Keratinocyte (primary cell): Measurements from ENCODE around the gene SPTSSB. TPM values are rescaled to one million over a fixed set of nuclear protein-coding genes. Genes with fewer than 3 reads are reported as not detected.

ENCODE experiments used
- DNase-seq: peaks from one replicate; pipeline ENCODE4 v3.0.0-alpha.2; 2011; ENCODE audit warnings: low read depth, missing footprints, low spot score
- FAIRE-seq: peaks from 2 replicates; lab custom pipeline; 2011; peaks lifted over from hg19 to GRCh38; lab: Jason Lieb, UNC
- H2AFZ ChIP-seq: 2 replicates; pipeline ENCODE4 v1.6.0; 2012; ENCODE audit warnings: low read length, control low read depth, inconsistent platforms; ENCODE audit not compliant: control insufficient read depth
- H3K27ac ChIP-seq: 2 replicates; pipeline ENCODE4 v1.5.1; 2011; ENCODE audit warnings: low read length; ENCODE audit not compliant: control insufficient read depth, insufficient read depth
- H3K27me3 ChIP-seq: 3 replicates; pipeline ENCODE4 v1.6.0; 2011; ENCODE audit warnings: low read length; ENCODE audit not compliant: control insufficient read depth, insufficient read depth; ENCODE audit errors: extremely low read depth
- H3K36me3 ChIP-seq, 2 experiments: 2 replicates in 1 of 2; 3 replicates in 1 of 2; pipeline ENCODE4 v1.5.1; 2011; ENCODE audit warnings: low read length in 2 of 2, mild to moderate bottlenecking in 1 of 2; ENCODE audit not compliant: control insufficient read depth in 2 of 2, insufficient read depth in 2 of 2; ENCODE audit errors: extremely low read depth in 1 of 2
- H3K4me1 ChIP-seq: 3 replicates; pipeline ENCODE4 v1.5.1; 2011; ENCODE audit warnings: low read length; ENCODE audit not compliant: control insufficient read depth, insufficient read depth; ENCODE audit errors: extremely low read depth
- H3K4me2 ChIP-seq: 3 replicates; pipeline ENCODE4 v1.6.0; 2011; ENCODE audit warnings: low read depth, low read length; ENCODE audit not compliant: control insufficient read depth, insufficient read depth; ENCODE audit errors: extremely low read depth
- H3K4me3 ChIP-seq, 3 experiments: fragments of 200-600 bp in 1 of 3; sonication (generic) in 1 of 3; 2 replicates in 2 of 3; 3 replicates in 1 of 3; pipeline ENCODE4 v1.5.1; 2011 to 2016; ENCODE audit warnings: low read length in 3 of 3, mild to moderate bottlenecking in 3 of 3, control low read depth in 2 of 3, inconsistent platforms in 1 of 3, low read depth in 1 of 3, mixed read lengths in 1 of 3, mixed run types in 1 of 3, moderate library complexity in 1 of 3; ENCODE audit not compliant: control insufficient read depth in 2 of 3, insufficient read depth in 2 of 3; ENCODE audit errors: extremely low read depth in 1 of 3
- H3K79me2 ChIP-seq: 2 replicates; pipeline ENCODE4 v1.6.0; 2012; ENCODE audit warnings: low read length; ENCODE audit not compliant: control insufficient read depth, insufficient read depth
- H3K9ac ChIP-seq: 3 replicates; pipeline ENCODE4 v1.6.0; 2011; ENCODE audit warnings: low read length; ENCODE audit not compliant: control insufficient read depth, insufficient read depth; ENCODE audit errors: extremely low read depth
- H3K9me1 ChIP-seq: 3 replicates; pipeline ENCODE4 v1.6.0; 2011; ENCODE audit warnings: low read length; ENCODE audit not compliant: control insufficient read depth, insufficient read depth; ENCODE audit errors: extremely low read depth
- H3K9me3 ChIP-seq: 2 replicates; pipeline ENCODE4 v1.5.1; 2012; ENCODE audit warnings: low read depth, low read length; ENCODE audit not compliant: control insufficient read depth
- H4K20me1 ChIP-seq: 3 replicates; pipeline ENCODE4 v1.6.0; 2011; ENCODE audit warnings: low read length; ENCODE audit not compliant: control insufficient read depth, insufficient read depth; ENCODE audit errors: extremely low read depth
- EZH2 ChIP-seq: IDR thresholded peaks from one replicate; pipeline ENCODE4 v1.6.1; 2012; ENCODE audit warnings: inconsistent platforms, mild to moderate bottlenecking, low read length, moderate library complexity
- dilution Hi-C: fragments of 300-500 bp; cut with MboI; formaldehyde crosslinking; loops from one replicate; pipeline ENCODE4 v1.7.0; 2020; ENCODE audit warnings: low sequenced_read_pairs; ENCODE audit not compliant: extremely low pct_ligation_motif_present
- polyA plus RNA-seq, 5 experiments: library from polyadenylated mRNA; depleted of rRNA in 3 of 5; stranded (reverse) in 3 of 5; stranded (forward) in 1 of 5; unstranded in 1 of 5; fragments of >200 nt; gene quantifications; 1 replicate in 1 of 5; 2 replicates in 3 of 5; 3 replicates in 1 of 5; pipeline versions ENCODE4 v1.2.1 to v1.2.3, GENCODE V29; 2011 to 2012; ENCODE audit warnings: missing spikeins in 2 of 5, low read depth in 1 of 5, low replicate concordance in 1 of 5
- TF ChIP-seq, protein P1 (sequence below), 3 experiments: IDR thresholded peaks in 1 of 3; conservative IDR thresholded peaks in 1 of 3; optimal IDR thresholded peaks in 1 of 3; 2 replicates in 2 of 3; 3 replicates in 1 of 3; pipeline versions ENCODE3 to v1.5.1; 2011; ENCODE audit warnings: low read length in 3 of 3, mild to moderate bottlenecking in 3 of 3, moderate library complexity in 2 of 3, control low read depth in 1 of 3, inconsistent platforms in 1 of 3; ENCODE audit not compliant: insufficient read depth in 2 of 3; ENCODE audit errors: extremely low read depth in 1 of 3

Gene SPTSSB
- polyA plus RNA-seq, 1 donor (not counting 4 experiments of a cell fraction or from before 2014, with no cell fraction given): 2.6 TPM

DNA sequence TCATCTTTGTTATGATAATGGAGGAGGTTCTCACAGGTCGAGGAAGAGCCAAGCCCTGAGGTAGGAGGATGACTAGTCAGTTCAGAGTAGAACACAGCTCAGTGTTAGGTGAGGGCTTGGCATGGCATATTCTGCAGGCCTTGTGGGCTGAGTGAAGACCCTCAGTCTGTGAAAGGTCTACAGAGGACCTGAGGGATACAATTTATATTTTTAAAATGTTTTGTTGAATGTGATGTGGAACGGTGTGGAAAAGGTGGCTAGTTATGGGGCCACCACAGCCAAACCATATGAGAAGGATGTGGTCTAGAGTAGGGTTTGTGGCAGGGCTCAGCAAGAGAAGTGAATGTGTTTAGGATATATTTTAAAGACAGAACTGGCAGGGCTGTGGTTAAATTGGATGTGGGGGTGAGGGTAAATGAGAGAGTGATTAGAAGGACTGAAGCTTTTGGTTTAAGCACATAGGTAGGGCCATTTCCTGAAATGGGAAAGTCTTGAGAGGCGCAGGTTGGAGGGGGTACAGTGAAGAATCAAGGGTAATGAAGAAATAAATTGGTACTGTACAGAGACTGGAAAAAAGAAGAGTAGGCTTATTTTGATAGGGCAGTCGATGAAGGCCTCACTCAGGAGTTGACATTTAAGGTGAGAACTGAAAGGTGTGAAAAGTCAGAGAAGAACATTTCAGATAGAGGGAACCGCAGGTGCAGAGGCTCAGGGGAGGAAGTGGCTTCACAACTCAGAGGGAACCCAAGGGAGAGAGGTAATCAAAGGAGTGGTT, 60.5 kb downstream of the SPTSSB start:
- Histone ChIP-seq H4K20me1 (no peaks in the 10 kb centered on the region), H3K36me3 (no peaks in the 10 kb centered on the region), H3K4me3 (no peak overlapping the region), H3K27me3 (no peaks in the 10 kb centered on the region), H3K27ac (no peak overlapping the region), H2AFZ (no peak overlapping the region), H3K79me2 (no peaks in the 10 kb centered on the region), H3K4me1 (peaks cover 9% of the 10 kb centered on the region), H3K9me3 (no peaks in the 10 kb centered on the region), H3K9me1 (no peaks in the 10 kb centered on the region), H3K9ac (no peak overlapping the region), H3K4me2 (no peak overlapping the region)
- no peak for DNase-seq
- TF ChIP-seq, protein P1, sequence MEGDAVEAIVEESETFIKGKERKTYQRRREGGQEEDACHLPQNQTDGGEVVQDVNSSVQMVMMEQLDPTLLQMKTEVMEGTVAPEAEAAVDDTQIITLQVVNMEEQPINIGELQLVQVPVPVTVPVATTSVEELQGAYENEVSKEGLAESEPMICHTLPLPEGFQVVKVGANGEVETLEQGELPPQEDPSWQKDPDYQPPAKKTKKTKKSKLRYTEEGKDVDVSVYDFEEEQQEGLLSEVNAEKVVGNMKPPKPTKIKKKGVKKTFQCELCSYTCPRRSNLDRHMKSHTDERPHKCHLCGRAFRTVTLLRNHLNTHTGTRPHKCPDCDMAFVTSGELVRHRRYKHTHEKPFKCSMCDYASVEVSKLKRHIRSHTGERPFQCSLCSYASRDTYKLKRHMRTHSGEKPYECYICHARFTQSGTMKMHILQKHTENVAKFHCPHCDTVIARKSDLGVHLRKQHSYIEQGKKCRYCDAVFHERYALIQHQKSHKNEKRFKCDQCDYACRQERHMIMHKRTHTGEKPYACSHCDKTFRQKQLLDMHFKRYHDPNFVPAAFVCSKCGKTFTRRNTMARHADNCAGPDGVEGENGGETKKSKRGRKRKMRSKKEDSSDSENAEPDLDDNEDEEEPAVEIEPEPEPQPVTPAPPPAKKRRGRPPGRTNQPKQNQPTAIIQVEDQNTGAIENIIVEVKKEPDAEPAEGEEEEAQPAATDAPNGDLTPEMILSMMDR (optimal IDR thresholded peaks at IDR 0.05 in 1 of 3, IDR thresholded peaks at IDR 0.05 in 1 of 3, conservative IDR thresholded peaks at IDR 0.05 in 1 of 3; ENCODE audit: extremely low read depth in 1 of 3, insufficient read depth in 2 of 3, low read length in 3 of 3): no peak
- TF ChIP-seq EZH2: no peak
- FAIRE-seq: no peak
- dilution Hi-C loops: no loop called here

DNA sequence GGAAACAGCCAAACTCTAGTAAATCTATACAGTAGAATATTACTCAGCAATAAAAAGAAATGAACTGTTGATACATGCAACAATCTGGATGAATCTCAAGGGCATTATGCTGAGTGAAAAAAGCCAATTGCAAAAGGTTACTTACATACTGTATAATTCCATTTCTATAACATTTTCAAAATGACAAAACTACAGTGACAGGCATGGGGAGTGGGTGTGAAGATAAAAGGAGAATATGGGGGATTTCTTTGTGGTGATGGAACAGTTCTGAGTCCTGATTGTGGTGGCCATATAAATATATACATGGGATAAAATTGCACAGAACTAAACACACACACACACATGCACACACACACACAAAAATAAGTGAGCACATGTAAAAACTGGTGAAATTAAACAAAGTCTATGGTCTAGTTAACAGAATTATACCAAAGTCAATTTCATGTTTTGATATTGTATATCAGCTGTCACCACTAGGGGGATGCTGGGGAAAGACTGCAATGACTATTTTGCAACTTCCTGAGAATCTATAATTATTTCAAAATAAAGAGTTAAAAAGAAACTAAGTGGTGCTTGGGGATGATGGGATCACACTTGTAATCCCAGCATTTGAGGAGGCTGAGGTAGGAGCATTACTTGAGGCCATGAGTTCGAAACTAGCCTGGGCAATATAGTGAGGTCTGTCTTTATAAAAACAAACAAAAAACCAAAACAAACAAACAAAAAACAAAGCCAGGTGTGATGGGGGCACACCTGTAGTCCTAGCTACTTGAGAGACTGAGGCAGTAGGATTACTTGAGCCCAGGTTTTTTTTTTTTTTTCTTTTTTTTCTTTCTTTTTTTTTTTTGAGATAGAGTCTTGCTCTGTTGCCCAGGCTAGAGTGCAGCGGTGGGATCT, 66.0 kb downstream of the SPTSSB start:
- Histone ChIP-seq H3K4me1 (no peaks in the 10 kb centered on the region), H3K79me2 (no peaks in the 10 kb centered on the region), H3K9me3 (no peaks in the 10 kb centered on the region), H3K4me3 (no peak overlapping the region), H4K20me1 (no peaks in the 10 kb centered on the region), H3K9me1 (no peaks in the 10 kb centered on the region), H3K4me2 (no peak overlapping the region), H2AFZ (no peak overlapping the region), H3K36me3 (no peaks in the 10 kb centered on the region), H3K9ac (no peak overlapping the region), H3K27me3 (no peaks in the 10 kb centered on the region), H3K27ac (no peak overlapping the region)
- dilution Hi-C loops: no loop called here
- TF ChIP-seq EZH2: no peak
- TF ChIP-seq, protein P1 (optimal IDR thresholded peaks at IDR 0.05 in 1 of 3, IDR thresholded peaks at IDR 0.05 in 1 of 3, conservative IDR thresholded peaks at IDR 0.05 in 1 of 3; ENCODE audit: extremely low read depth in 1 of 3, insufficient read depth in 2 of 3, low read length in 3 of 3): peak in 2 of 3 experiments; percentile 65 to 73
- DNase-seq: no peak
- no peak for FAIRE-seq
